ENCODE data around the gene RNF13.
"Not testable (repeated sequence)": the region's sequence is repeated elsewhere in the genome, so short reads cannot be mapped to it uniquely, and the experiment has no call there.

The RNF13 gene

GRCh38 chr3:149963485-149963884, 150.5 kb downstream of the RNF13 start:
- DNase-seq, result no peak

GRCh38 chr3:149964291-149964690, 151.3 kb downstream of the RNF13 start:
- no peak for DNase-seq

GRCh38 chr3:149965278-149965677, 152.3 kb downstream of the RNF13 start:
- DNase-seq, result no peak

DNA sequence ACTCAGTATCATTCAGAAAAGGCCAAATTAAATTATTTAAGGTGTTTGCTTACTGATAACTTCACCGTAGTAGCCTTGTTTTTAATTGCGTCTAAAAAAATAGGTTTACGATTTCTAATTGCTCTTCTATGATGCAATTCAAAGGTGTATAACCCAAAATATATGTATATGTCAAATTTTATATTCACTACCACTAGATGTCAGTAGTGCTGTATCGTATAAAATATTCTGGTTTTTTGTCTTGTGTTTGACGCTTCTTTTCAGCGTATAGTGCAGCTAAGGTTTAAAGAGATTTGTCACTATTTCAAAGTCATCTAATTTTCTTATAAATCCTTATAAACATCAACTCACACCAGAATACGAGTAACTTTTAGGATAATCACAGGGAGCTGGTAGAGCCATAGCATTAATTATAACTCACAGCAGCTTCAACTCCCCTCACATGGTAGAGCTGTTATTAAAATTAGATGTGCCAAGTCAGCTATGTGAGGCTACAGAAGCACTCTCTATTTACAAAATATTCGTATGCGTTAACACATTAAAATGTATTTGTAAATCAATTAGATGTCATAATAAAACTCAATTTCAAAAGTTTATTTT, 154.2 kb downstream of the RNF13 start:
- peak in 1 of 2 experiments; percentile 69 for DNase-seq

DNA sequence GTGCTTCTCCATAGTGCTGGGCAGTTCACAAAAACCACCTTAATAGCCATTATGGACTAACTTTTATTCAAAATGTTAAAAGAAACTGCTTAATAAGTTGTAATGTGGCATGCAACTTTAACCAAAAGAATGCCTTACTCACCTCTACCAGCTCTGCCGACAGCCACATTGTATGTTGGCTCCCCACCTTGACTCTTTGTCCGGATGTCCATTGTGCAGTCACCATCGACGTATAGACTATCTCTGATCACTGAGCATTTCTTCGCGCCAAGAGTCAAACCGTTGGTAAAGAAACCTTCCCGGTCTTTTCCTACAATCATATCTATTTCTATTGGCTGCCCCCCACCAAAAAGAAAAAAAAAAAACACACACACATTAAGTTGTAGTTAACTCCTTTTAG, 155.2 kb downstream of the RNF13 start:
- peak in 1 of 2 experiments; percentile 29 for DNase-seq

DNA sequence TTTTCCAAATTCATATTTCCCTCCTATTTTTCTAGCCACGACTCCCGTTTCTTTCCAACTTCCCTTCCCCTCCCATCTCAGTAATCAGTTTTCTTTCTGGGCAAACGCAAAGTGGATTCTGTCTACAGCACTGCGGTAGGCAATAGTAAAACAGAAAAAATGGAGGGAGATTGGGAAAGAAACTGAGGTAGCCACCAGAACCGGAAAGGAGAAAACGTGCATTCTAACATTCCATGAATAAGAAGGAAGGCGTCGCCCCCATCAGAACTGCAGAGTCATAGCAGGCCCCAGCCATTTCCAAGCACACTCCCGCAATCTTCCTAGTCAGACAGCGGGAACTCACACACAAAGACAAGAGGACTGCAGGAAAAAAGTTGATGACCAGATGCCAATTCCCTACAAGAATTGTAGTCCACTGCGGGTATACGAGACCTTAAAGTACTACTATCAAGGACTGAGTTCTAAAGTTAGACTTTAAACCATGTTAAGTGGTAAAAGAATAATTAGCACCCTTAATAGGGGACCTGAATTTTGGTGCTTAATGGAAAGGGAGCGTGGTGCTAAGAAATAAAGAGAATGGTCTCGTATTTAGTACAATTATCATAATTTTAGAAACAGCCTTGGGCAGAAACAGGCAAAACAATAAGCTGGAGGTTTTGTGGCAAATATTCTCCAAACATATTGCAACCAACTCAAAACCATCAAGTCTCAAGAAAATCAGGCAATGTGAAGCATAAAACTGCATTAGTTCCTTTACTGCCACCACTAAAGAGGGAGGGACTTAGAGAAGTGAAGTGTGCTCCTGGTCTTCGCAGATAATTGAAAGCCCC, 156.3 kb downstream of the RNF13 start:
- peak; percentile 68 to 84 for DNase-seq

GRCh38 chr3:149969940-149970715, 157.1 kb downstream of the RNF13 start:
- DNase-seq, result peak; percentile 51 to 77

DNA sequence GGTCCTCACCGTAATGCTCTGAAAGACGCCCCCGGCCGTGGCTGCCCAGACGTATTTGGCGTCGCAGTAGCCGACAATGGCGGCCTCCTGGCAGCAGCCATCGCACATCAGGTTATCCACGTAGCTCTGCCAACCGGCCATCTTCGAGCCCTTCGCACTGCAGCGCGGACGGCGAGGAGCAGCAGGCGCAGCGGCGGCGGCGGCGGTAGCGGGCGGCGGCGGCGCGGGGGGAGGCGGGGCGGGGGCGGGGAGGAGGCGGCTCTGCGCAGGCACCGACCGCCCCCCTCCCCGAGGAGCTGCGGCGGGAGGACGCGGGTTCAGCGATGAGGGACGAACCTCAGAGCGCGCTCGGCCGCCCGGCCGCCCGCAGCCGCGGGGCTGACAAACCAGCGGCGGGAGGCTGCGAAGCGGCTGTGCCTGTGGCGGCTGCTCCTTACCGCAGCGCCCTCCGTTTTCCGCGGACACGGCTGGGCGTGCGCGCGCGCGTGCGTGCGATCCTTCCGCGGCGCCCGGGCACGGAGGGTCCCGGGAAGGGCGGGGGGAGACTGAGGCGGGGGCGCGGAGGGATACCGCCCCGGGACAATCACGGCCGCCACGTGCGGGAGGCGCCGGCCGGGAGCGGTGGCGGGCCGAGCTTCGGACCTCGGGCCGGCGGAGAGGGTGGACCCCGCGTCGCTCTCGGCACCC, 157.8 kb downstream of the RNF13 start, which contains the start of gene PFN2:
TSS of gene PFN2 (minus strand) at position 180 of the 687 bp plus-strand sequence. CDS start at position 141, 39 bp downstream.
- DNase-seq, result peak; percentile 89 to 94

GRCh38 chr3:149971403-149972075, 158.5 kb downstream of the RNF13 start:
- DNase-seq, result peak; percentile 89 to 95

GRCh38 chr3:149975919-149976318, 162.9 kb downstream of the RNF13 start:
- peak in 1 of 2 experiments; percentile 24 for DNase-seq

GRCh38 chr3:149977386-149977785, 164.4 kb downstream of the RNF13 start:
- DNase-seq, result no peak

- DNase-seq, result not testable (repeated sequence)
Observed at GRCh38 chr3:149981979-149982378, 169.0 kb downstream of the RNF13 start.

DNA sequence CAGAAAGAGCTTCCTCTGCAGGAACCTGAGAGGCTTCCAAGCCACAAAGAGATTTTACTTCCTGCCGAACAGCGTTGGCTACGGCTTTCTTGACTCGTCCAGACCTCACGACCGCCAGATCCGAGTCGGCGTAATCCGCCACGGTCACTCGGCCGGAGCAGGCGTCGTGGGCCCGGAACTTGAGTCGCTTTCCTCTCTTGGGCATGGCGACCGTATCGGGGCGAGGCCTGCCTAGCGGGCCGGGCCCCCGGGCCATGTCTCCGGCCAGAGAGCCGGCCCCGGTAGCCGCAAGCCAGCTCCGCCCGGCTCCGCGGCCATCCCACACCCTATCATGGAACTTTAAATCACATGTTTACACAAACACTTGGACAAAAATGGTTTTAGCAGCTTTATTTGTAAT, 170.0 kb downstream of the RNF13 start:
- not testable (repeated sequence) for DNase-seq

GRCh38 chr3:149983628-149984027, 170.6 kb downstream of the RNF13 start:
- DNase-seq, result no peak

DNA sequence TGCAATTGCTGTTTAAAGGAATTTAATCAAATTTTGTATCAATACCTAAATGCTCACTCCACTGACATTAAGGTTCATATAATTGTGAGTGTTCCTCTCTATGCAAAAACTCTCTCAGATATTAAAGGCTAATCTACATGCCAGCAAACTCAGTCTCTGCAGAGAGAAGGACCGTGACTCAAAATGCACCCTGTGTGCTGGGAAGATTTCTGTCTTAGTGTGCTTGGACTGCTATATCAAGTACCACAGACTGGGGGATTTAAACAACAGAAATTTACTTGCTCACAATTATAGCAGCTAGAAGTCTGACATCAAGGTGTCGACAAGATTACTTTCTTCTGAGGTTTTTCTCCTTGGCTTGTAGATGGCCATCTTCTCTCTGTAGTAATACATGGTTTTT, 176.3 kb downstream of the RNF13 start:
- no peak for DNase-seq

DNA sequence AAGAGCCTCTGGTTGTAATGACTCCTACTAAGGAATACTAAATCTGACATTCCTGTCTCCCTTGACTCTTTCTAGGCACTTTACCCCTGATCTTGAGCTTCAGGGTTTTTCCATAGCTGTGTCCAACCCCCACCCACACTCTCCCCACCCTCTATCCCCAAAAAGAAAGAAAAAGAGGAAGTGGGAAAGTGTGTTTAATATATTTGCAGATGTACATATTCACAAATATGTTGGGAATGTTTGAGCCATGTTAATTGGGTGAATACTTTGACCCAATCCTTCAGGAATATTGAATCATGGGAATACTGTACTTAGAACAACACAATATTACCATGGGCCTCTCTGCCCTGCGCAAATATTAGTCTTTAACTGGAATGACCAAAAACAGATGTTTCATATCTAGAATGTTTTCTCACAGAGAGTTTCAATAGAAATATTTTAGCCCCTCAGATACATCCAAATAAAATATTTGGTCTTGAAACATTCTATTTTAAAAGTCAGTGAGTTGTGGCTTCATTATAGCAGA, 177.5 kb downstream of the RNF13 start:
- no peak for DNase-seq

DNA sequence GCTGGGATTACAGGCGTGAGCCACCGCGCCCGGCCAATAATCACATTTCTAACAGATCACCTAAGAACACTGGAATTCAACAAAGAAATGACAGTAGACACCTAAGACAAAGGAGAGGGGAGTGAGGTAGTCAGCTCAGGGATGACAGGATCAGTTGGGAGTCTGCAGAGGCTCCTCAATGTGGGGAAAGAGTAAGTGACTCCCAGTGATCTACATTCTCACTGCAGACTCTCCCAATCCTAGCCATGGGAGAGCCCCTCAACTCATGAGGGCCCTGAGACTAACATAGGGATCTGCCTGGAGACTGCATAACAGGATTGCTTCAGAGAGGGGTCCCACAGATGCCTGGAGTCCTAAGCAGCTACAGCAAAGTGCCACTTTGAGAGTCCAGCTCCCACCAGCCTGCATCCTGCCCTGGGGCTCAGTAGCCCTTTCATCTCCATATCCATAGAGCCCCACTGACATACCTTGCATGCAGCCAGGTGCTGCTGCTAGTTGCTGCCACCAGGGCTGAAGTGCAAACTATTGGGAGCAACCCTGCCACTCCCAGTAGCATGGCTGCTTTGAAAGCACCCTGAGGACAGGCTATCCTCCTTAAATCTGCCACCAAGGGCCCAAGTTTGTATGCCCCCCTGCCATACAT, 179.5 kb downstream of the RNF13 start:
- DNase-seq, result no peak

- DNase-seq, result no peak
Observed at GRCh38 chr3:149998946-149999345, 185.9 kb downstream of the RNF13 start.

GRCh38 chr3:149999421-149999820, 186.4 kb downstream of the RNF13 start:
- peak; percentile 80 to 92 for DNase-seq

GRCh38 chr3:150000641-150001040, 187.6 kb downstream of the RNF13 start:
- no peak for DNase-seq

Data from NCI-H524 (cell line).